ENCODE results near the gene SAP30L. TPM values are rescaled to one million over a fixed set of nuclear protein-coding genes. Genes with fewer than 3 reads are reported as not detected.

SAP30L gene
- total RNA-seq, 1 donor from 2014 or later, result 43.2 TPM

- intact Hi-C loops (cut with DNase I), result no loop called here
- Histone ChIP-seq H3K27ac (no peak overlapping the region), H3K4me3 (no peak overlapping the region), H3K36me3 (no peaks in the 10 kb centered on the region), H3K4me1 (peaks cover 45% of the 10 kb centered on the region), H3K27me3 (peaks cover 100% of the 10 kb centered on the region), H3K9me3 (no peaks in the 10 kb centered on the region)
- ATAC-seq, result no peak
- no peak for TF ChIP-seq CTCF (IDR thresholded peaks at IDR 0.05)
- DNase-seq, result no peak
Measured at GRCh38 chr5:154479160-154479943, 33.6 kb downstream of the SAP30L start.

- DNase-seq, result no peak
Measured at GRCh38 chr5:154479944-154480750, 34.4 kb downstream of the SAP30L start.

GRCh38 chr5:154480847-154481246 is 35.0 kb downstream of the SAP30L start:
- Histone ChIP-seq H3K27ac (no peak overlapping the region), H3K4me3 (no peak overlapping the region), H3K27me3 (peaks cover 100% of the 10 kb centered on the region), H3K9me3 (no peaks in the 10 kb centered on the region), H3K4me1 (peaks cover 35% of the 10 kb centered on the region), H3K36me3 (no peaks in the 10 kb centered on the region)
- ATAC-seq (no peak), DNase-seq (no peak)
- intact Hi-C loops (cut with DNase I), result no loop called here
- TF ChIP-seq CTCF (IDR thresholded peaks at IDR 0.05), result no peak

More at GRCh38 chr5:154479944-154480750, 34.4 kb downstream of the SAP30L start:
- TF ChIP-seq CTCF (IDR thresholded peaks at IDR 0.05), result no peak
- H3K4me1 ChIP-seq, result peaks cover 41% of the 10 kb centered on the region
- intact Hi-C loops (cut with DNase I), result no loop called here
- no peaks in the 10 kb centered on the region for H3K36me3 ChIP-seq
- H3K27ac ChIP-seq, result no peak overlapping the region
- no peak for ATAC-seq
- H3K27me3 ChIP-seq, result peaks cover 100% of the 10 kb centered on the region
- H3K4me3 ChIP-seq, result no peak overlapping the region
- no peaks in the 10 kb centered on the region for H3K9me3 ChIP-seq

- H3K9me3 ChIP-seq, result no peaks in the 10 kb centered on the region
- H3K36me3 ChIP-seq, result no peaks in the 10 kb centered on the region
- no peak for TF ChIP-seq CTCF (IDR thresholded peaks at IDR 0.05)
- DNase-seq (no peak), ATAC-seq (no peak)
- intact Hi-C loops (cut with DNase I), result no loop called here
- no peak overlapping the region for H3K4me3 ChIP-seq
- H3K27me3 ChIP-seq, result peaks cover 100% of the 10 kb centered on the region
- no peak overlapping the region for H3K27ac ChIP-seq
- peaks cover 28% of the 10 kb centered on the region for H3K4me1 ChIP-seq
Measured at GRCh38 chr5:154481584-154482381, 36.0 kb downstream of the SAP30L start.

Measured in upper lobe of right lung (tissue), 1 donor.